Measurements from ENCODE around the gene STARD3.

STARD3 gene

GRCh38 chr17:39660011-39660360, 23.0 kb downstream of the STARD3 start:
- no peak for DNase-seq (ENCODE audit: low read depth)
- no peak overlapping the region for H3K4me3 ChIP-seq (ENCODE audit: control insufficient read depth, low read depth, low read length)
- no peak for TF ChIP-seq CTCF (IDR thresholded peaks at IDR 0.05; ENCODE audit: control insufficient read depth, insufficient read depth, low read depth, low read length, missing control alignments)

GRCh38 chr17:39660397-39661385, 23.7 kb downstream of the STARD3 start:
- no peak overlapping the region for H3K4me3 ChIP-seq (ENCODE audit: control insufficient read depth, low read depth, low read length)
- no peak for TF ChIP-seq CTCF (IDR thresholded peaks at IDR 0.05; ENCODE audit: control insufficient read depth, insufficient read depth, low read depth, low read length, missing control alignments)
- no peak for DNase-seq (ENCODE audit: low read depth)

GRCh38 chr17:39661744-39662541, 25.0 kb downstream of the STARD3 start:
- H3K4me3 ChIP-seq (ENCODE audit: control insufficient read depth, low read depth, low read length): no peak overlapping the region
- no peak for DNase-seq (ENCODE audit: low read depth)
- no peak for TF ChIP-seq CTCF (IDR thresholded peaks at IDR 0.05; ENCODE audit: control insufficient read depth, insufficient read depth, low read depth, low read length, missing control alignments)

GRCh38 chr17:39662551-39663339, 25.8 kb downstream of the STARD3 start:
- no peak for DNase-seq (ENCODE audit: low read depth)
- no peak overlapping the region for H3K4me3 ChIP-seq (ENCODE audit: control insufficient read depth, low read depth, low read length)
- TF ChIP-seq CTCF (IDR thresholded peaks at IDR 0.05; ENCODE audit: control insufficient read depth, insufficient read depth, low read depth, low read length, missing control alignments): no peak

- TF ChIP-seq CTCF (IDR thresholded peaks at IDR 0.05; ENCODE audit: control insufficient read depth, insufficient read depth, low read depth, low read length, missing control alignments): no peak
- DNase-seq (ENCODE audit: low read depth): no peak
- no peak overlapping the region for H3K4me3 ChIP-seq (ENCODE audit: control insufficient read depth, low read depth, low read length)
Measured at GRCh38 chr17:39663340-39663687, 26.4 kb downstream of the STARD3 start.
